ENCODE results near the gene DYRK1A. TPM values are rescaled to one million over a fixed set of nuclear protein-coding genes. Genes with fewer than 3 reads are reported as not detected.

The DYRK1A gene
- total and polyA plus RNA-seq, 2 of the 13 experiments (the other 11 are each of a cell fraction or from before 2014, with no cell fraction given): 24.6 to 34.2 TPM

- TF ChIP-seq SNAPC4 (CRISPR knock-in tag; IDR thresholded peaks at IDR 0.05) (no peak), XRCC5 (optimal IDR thresholded peaks at IDR 0.05; ENCODE audit: low read length) (no peak)
These were observed 102.9 kb downstream of the DYRK1A start (continued) for GRCh38 chr21:37469441-37469840.

DNA sequence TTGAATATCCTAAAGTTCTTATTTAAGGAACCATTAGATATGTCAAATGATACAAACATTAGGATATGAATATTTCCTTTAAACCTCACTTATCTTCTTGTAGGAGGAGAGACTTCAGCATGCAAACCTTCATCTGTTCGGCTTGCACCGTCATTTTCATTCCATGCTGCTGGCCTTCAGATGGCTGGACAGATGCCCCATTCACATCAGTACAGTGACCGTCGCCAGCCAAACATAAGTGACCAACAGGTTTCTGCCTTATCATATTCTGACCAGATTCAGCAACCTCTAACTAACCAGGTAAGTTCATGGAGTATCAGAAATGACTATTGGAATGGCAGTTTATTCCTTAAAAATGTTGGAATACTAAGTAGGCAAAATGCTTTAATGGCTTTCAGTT, 106.0 kb downstream of the DYRK1A start:
- ChIA-PET CTCF (ENCODE audit: low intra/inter-chr PET ratio, low total read pairs) (no interaction called here), POLR2A (no interaction called here)
- Histone ChIP-seq H3K9me3 (ENCODE audit: low read length) (no peaks in the 10 kb centered on the region), H3K4me3 (replicated peaks in 1 of 3; ENCODE audit: insufficient read depth in 1 of 3, low read depth in 2 of 3, low read length in 3 of 3) (no peak overlapping the region), H3K79me2 (ENCODE audit: insufficient read depth, low read length) (peaks cover 74% of the 10 kb centered on the region), H3K4me2 (ENCODE audit: low read depth, low read length) (no peak overlapping the region), H3K36me3 (replicated peaks in 1 of 2; ENCODE audit: control insufficient read depth in 1 of 2, insufficient read depth in 2 of 2, low read length in 2 of 2) (peaks cover 5 to 19% of the 10 kb centered on the region in 2 experiments), H3K27ac (ENCODE audit: extremely low read length, insufficient read depth, low read length) (no peak overlapping the region), H4K20me1 (ENCODE audit: insufficient read depth, low read length) (peaks cover 10% of the 10 kb centered on the region), H3K4me1 (ENCODE audit: insufficient read depth, low read length) (peaks cover 10% of the 10 kb centered on the region; the same call in 1 of the 2 replicates), H3K9ac (ENCODE audit: insufficient read depth, low read depth, low read length) (no peak overlapping the region), H2AFZ (ENCODE audit: low read length) (no peak overlapping the region), H3K27me3 (ENCODE audit: control insufficient read depth in 1 of 2, insufficient read depth in 2 of 2, low read length in 2 of 2) (no peaks in the 10 kb centered on the region)
- FAIRE-seq: no peak
- no peak for DNase-seq (ENCODE audit: low spot score)
- 99% methylated on average over 4 of the region's 4 CpGs for WGBS (ENCODE audit: low lambda C conversion rate)
- intact Hi-C loops (cut with micrococcal nuclease; ENCODE audit: unreplicated experiment): no loop called here
- in situ Hi-C loops (cut with HindIII; ENCODE audit: extremely low pct_ligation_motif_present, low pct_unique_long_range_greater_than_20kb): no loop called here
- no peak for ATAC-seq
- BruUV-seq (replicated peaks): no TSS peak
- TF ChIP-seq, protein P1, sequence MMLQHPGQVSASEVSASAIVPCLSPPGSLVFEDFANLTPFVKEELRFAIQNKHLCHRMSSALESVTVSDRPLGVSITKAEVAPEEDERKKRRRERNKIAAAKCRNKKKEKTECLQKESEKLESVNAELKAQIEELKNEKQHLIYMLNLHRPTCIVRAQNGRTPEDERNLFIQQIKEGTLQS (CRISPR knock-in tag; IDR thresholded peaks at IDR 0.05): no peak
- no peak for TF ChIP-seq TCF12 (IDR thresholded peaks at IDR 0.05)
- no peak for TF ChIP-seq TCF12 (CRISPR knock-in tag; IDR thresholded peaks at IDR 0.05)
- TF ChIP-seq ZKSCAN1 (IDR thresholded peaks at IDR 0.05; ENCODE audit: low read length): no peak
- no peak for TF ChIP-seq AKNA (CRISPR knock-in tag; IDR thresholded peaks at IDR 0.05; ENCODE audit: borderline replicate concordance)
- TF ChIP-seq MEIS1 (CRISPR knock-in tag; IDR thresholded peaks at IDR 0.05; ENCODE audit: borderline replicate concordance): no peak
- no peak for TF ChIP-seq ZSCAN30 (CRISPR knock-in tag; IDR thresholded peaks at IDR 0.05)
- no peak for TF ChIP-seq DNMT3B (CRISPR knock-in tag; conservative IDR thresholded peaks at IDR 0.05)
